GM23338 (cell line): ENCODE measurements around the gene SYPL2.
A peak's percentile ranks its signal among the peaks of the same experiment; 100 is the strongest.

Experiments
- CREB1 ChIP-seq: fragments of 250-450 bp; sonication (Bioruptor Pico); IDR thresholded peaks from 2 replicates; pipeline ENCODE4 v1.5.0; 2020; ENCODE audit warnings: low read depth, mild to moderate bottlenecking, moderate library complexity
- EZH2 ChIP-seq: fragments of 200-600 bp; sonication (generic); IDR thresholded peaks from one replicate; pipeline ENCODE4 v1.8.0; 2017; ENCODE audit warnings: antibody characterized with exemption, mild to moderate bottlenecking, low read depth; ENCODE audit not compliant: unreplicated experiment
- EZH2phosphoT487 ChIP-seq: fragments of 200-600 bp; sonication (generic); IDR thresholded peaks from one replicate; pipeline ENCODE4 v1.8.1; 2018; ENCODE audit warnings: antibody characterized with exemption; ENCODE audit not compliant: unreplicated experiment
- JUNB ChIP-seq: IDR thresholded peaks from one replicate; pipeline ENCODE4 v1.6.1; 2016; ENCODE audit warnings: antibody characterized with exemption; ENCODE audit not compliant: unreplicated experiment
- NANOG ChIP-seq: IDR thresholded peaks from 2 replicates; pipeline ENCODE4 v1.6.1; 2016; ENCODE audit warnings: antibody characterized with exemption, borderline replicate concordance
- POLR2AphosphoS5 ChIP-seq: IDR thresholded peaks from 2 replicates; pipeline ENCODE4 v1.6.1; 2016; ENCODE audit warnings: antibody characterized with exemption, low read depth
- STAT1 ChIP-seq: IDR thresholded peaks from one replicate; pipeline ENCODE4 v1.6.1; 2016; ENCODE audit warnings: antibody characterized with exemption; ENCODE audit not compliant: unreplicated experiment
- ZNF114 ChIP-seq: fragments of 250-450 bp; sonication (Bioruptor Pico); IDR thresholded peaks from 2 replicates; pipeline ENCODE4 v1.5.0; 2020; ENCODE audit warnings: mild to moderate bottlenecking, moderate library complexity
- ZNF331 ChIP-seq: fragments of 250-450 bp; sonication (Bioruptor Pico); IDR thresholded peaks from 2 replicates; pipeline ENCODE4 v1.5.0; 2020; ENCODE audit warnings: low read depth, mild to moderate bottlenecking, moderate library complexity
- TF ChIP-seq, protein P1 (sequence below), 2 experiments: fragments of 200-600 bp in 1 of 2; sonication (generic) in 1 of 2; conservative IDR thresholded peaks; 2 replicates each; pipeline versions ENCODE4 v1.5.1 to v1.6.1; 2016 to 2017; ENCODE audit warnings: antibody characterized with exemption in 2 of 2, low read depth in 2 of 2, mild to moderate bottlenecking in 2 of 2, moderate library complexity in 1 of 2
- TF ChIP-seq, protein P2 (sequence below): IDR thresholded peaks from one replicate; pipeline ENCODE4 v1.6.1; 2018; ENCODE audit warnings: antibody characterized with exemption; ENCODE audit not compliant: unreplicated experiment

DNA sequence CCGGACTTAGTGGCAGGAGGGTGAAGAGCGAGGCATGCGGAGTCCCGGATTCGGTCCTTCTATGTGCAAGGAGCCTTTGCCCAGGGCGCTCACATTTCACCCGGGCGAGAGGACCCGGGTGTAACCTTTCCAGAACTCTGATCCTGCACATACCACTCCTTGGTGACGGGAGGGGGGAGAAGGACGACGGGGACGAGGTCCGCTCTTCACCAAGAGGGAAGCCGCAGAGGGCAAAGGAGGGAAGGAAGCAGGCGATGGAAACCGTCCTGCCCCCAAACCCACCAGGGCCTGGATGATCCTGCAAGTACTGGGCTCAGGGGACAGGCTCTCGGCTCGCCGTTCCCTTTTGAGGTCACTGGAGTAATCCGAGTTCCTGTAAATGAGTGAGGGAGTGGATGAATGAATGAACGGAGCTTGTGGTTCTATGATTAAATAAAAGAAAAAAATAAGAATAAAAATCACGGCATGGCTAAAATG lies 993 bp downstream of the SYPL2 start:
- TF ChIP-seq, protein P1, sequence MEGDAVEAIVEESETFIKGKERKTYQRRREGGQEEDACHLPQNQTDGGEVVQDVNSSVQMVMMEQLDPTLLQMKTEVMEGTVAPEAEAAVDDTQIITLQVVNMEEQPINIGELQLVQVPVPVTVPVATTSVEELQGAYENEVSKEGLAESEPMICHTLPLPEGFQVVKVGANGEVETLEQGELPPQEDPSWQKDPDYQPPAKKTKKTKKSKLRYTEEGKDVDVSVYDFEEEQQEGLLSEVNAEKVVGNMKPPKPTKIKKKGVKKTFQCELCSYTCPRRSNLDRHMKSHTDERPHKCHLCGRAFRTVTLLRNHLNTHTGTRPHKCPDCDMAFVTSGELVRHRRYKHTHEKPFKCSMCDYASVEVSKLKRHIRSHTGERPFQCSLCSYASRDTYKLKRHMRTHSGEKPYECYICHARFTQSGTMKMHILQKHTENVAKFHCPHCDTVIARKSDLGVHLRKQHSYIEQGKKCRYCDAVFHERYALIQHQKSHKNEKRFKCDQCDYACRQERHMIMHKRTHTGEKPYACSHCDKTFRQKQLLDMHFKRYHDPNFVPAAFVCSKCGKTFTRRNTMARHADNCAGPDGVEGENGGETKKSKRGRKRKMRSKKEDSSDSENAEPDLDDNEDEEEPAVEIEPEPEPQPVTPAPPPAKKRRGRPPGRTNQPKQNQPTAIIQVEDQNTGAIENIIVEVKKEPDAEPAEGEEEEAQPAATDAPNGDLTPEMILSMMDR (conservative IDR thresholded peaks at IDR 0.05; ENCODE audit: low read depth in 2 of 2) = no peak
- TF ChIP-seq POLR2AphosphoS5 = no peak
- TF ChIP-seq EZH2 = peak; percentile 14
- TF ChIP-seq, protein P2, sequence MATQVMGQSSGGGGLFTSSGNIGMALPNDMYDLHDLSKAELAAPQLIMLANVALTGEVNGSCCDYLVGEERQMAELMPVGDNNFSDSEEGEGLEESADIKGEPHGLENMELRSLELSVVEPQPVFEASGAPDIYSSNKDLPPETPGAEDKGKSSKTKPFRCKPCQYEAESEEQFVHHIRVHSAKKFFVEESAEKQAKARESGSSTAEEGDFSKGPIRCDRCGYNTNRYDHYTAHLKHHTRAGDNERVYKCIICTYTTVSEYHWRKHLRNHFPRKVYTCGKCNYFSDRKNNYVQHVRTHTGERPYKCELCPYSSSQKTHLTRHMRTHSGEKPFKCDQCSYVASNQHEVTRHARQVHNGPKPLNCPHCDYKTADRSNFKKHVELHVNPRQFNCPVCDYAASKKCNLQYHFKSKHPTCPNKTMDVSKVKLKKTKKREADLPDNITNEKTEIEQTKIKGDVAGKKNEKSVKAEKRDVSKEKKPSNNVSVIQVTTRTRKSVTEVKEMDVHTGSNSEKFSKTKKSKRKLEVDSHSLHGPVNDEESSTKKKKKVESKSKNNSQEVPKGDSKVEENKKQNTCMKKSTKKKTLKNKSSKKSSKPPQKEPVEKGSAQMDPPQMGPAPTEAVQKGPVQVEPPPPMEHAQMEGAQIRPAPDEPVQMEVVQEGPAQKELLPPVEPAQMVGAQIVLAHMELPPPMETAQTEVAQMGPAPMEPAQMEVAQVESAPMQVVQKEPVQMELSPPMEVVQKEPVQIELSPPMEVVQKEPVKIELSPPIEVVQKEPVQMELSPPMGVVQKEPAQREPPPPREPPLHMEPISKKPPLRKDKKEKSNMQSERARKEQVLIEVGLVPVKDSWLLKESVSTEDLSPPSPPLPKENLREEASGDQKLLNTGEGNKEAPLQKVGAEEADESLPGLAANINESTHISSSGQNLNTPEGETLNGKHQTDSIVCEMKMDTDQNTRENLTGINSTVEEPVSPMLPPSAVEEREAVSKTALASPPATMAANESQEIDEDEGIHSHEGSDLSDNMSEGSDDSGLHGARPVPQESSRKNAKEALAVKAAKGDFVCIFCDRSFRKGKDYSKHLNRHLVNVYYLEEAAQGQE = no peak
- no peak for TF ChIP-seq STAT1
- no peak for TF ChIP-seq ZNF114 (CRISPR knock-in tag)
- no peak for TF ChIP-seq JUNB
- no peak for TF ChIP-seq ZNF331 (CRISPR knock-in tag)
- TF ChIP-seq CREB1 (CRISPR knock-in tag) = no peak
- TF ChIP-seq EZH2phosphoT487 = no peak
- TF ChIP-seq NANOG = no peak
